Left kidney (tissue), 8 donors: ENCODE data around the gene CENPB. TPM values are rescaled to one million over a fixed set of nuclear protein-coding genes. Genes with fewer than 3 reads are reported as not detected.
"Not testable (repeated sequence)": the region's sequence is repeated elsewhere in the genome, so short reads cannot be mapped to it uniquely, and the experiment has no call there.

ENCODE experiments used
- DNase-seq: peaks from one replicate; pipeline ENCODE4 v3.0.0-alpha.2; 2013
- long read RNA-seq, 8 donors: transcript quantifications; one replicate each; lab custom pipeline, GENCODE V29; 2026
- polyA plus RNA-seq: library from polyadenylated mRNA; unstranded; fragments of 120-200 nt; gene quantifications from one replicate; pipeline ENCODE4 v1.2.1, GENCODE V29; 2013; ENCODE audit not compliant: insufficient read length

CENPB gene, protein sequence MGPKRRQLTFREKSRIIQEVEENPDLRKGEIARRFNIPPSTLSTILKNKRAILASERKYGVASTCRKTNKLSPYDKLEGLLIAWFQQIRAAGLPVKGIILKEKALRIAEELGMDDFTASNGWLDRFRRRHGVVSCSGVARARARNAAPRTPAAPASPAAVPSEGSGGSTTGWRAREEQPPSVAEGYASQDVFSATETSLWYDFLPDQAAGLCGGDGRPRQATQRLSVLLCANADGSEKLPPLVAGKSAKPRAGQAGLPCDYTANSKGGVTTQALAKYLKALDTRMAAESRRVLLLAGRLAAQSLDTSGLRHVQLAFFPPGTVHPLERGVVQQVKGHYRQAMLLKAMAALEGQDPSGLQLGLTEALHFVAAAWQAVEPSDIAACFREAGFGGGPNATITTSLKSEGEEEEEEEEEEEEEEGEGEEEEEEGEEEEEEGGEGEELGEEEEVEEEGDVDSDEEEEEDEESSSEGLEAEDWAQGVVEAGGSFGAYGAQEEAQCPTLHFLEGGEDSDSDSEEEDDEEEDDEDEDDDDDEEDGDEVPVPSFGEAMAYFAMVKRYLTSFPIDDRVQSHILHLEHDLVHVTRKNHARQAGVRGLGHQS
- polyA plus RNA-seq: 32.6 TPM
- long read RNA-seq, donor 1, transcript CENPB-201 (1 exons, 2,840 nt): major isoform, 61 of 61 reads
- long read RNA-seq, donor 1, partial matches to known transcripts: 0 of 61 reads
- long read RNA-seq, donor 1, other reads (novel, unspliced or antisense): 0 of 61 reads
- long read RNA-seq, donor 2, transcript CENPB-201 (1 exons, 2,840 nt): major isoform, 36 of 36 reads
- long read RNA-seq, donor 2, partial matches to known transcripts: 0 of 36 reads
- long read RNA-seq, donor 2, other reads (novel, unspliced or antisense): 0 of 36 reads
- long read RNA-seq, donor 3, transcript CENPB-201 (1 exons, 2,840 nt): major isoform, 37 of 37 reads
- long read RNA-seq, donor 3, partial matches to known transcripts: 0 of 37 reads
- long read RNA-seq, donor 3, other reads (novel, unspliced or antisense): 0 of 37 reads
- long read RNA-seq, donor 4, transcript CENPB-201 (1 exons, 2,840 nt): major isoform, 6 of 6 reads
- long read RNA-seq, donor 4, partial matches to known transcripts: 0 of 6 reads
- long read RNA-seq, donor 4, other reads (novel, unspliced or antisense): 0 of 6 reads
- long read RNA-seq, donor 5, transcript CENPB-201 (1 exons, 2,840 nt): major isoform, 39 of 49 reads
- long read RNA-seq, donor 5, partial matches to known transcripts: 5 of 49 reads
- long read RNA-seq, donor 5, other reads (novel, unspliced or antisense): 5 of 49 reads
- long read RNA-seq, donor 6, transcript CENPB-201 (1 exons, 2,840 nt): major isoform, 47 of 47 reads
- long read RNA-seq, donor 6, partial matches to known transcripts: 0 of 47 reads
- long read RNA-seq, donor 6, other reads (novel, unspliced or antisense): 0 of 47 reads
- long read RNA-seq, donor 7, transcript CENPB-201 (1 exons, 2,840 nt): major isoform, 70 of 70 reads
- long read RNA-seq, donor 7, partial matches to known transcripts: 0 of 70 reads
- long read RNA-seq, donor 7, other reads (novel, unspliced or antisense): 0 of 70 reads
- long read RNA-seq, donor 8, transcript CENPB-201 (1 exons, 2,840 nt): major isoform, 21 of 21 reads
- long read RNA-seq, donor 8, partial matches to known transcripts: 0 of 21 reads
- long read RNA-seq, donor 8, other reads (novel, unspliced or antisense): 0 of 21 reads

DNA sequence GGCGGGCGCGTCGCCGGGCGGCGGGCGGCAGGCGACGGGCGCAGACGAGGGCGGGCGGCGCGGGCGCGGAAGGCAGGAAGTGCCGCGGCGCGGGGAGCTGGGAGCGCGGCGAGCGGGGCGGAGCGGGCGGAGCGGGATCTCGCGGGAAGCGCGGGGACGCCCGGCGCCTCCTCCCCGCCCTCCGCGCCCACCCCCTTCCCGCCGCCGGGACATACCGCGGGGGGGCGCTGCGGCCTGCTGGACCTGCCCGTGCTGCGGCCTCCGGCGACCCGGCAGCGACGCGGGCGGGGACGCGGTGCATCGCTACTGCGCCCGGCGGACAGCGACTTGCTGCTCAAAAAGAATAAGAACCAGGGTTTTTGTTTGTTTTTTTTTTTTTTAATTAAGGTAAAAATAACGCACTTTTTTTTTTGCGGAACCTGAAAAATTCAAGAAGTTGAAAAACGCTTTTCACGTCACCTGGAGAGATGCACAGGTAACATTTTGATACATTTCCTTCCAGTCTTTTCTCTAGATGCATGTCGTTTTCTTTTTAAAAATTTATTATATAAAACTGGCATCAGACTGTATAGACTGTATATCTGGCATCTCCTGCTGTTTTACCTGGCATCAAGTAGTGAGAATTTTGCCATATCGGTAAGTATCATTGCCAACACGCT, at the start of gene CENPB:
CENPB (minus strand) TSS at position 76 of the 659 bp plus-strand sequence. CDS start 257 bp downstream, outside the sequence.
- peak; percentile 88 for DNase-seq

DNA sequence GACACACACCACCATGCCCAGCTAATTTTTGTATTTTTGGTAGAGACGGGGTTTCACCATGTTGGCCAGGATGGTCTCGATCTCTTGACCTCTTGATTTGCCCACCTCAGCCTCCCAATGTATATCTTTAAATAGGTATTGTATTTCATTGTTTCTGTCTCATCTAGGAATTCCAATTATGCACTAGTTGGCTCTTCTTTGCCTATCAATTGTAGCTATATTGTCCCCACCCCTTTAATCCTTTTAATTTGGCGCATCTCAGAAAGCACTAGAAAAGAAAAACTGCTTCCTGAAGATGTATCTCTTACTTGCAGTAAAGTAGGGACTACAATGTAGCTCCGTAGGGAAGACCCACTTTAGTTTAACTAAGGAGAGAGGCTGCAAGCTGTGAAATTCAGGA, 49.6 kb upstream of the CENPB start:
- no peak for DNase-seq

DNA sequence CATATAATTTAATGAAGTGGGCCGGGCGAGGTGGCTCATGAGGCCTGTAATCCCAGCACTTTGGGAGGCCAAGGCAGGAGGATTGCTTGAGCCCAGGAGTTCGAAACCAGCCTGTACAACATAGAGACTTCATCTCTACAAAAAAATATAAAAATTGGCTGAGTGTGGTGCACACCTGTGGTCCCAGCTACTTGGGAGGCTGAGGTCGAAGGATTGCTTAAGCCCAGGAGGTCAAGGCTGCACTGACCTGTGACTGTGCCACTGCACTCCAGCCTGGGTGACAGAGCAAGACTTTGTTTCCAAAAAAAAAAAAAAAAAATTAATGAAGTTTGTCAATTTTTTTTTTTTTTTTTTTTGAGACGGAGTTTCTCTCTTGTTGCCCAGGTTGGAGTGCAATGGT, 43.4 kb upstream of the CENPB start:
- not testable (repeated sequence) for DNase-seq

DNA sequence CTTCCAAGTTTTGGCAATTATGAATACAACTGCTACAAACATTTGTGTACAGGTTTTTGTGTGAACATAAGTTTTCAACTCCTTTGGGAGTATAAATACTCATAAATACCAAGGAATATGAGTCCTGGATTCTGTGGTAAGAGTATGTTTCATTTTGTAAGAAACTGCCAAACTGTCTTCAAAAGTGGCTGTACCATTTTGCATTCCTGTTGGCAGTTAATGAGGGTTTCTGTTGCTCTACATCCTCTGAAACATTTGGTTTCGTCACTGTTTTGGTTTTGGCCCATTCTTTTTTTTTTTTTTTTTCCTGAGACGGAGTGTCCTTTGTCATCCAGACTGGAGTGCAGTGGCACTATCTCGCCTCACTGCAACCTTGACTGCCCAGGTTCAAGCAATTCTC, 42.3 kb upstream of the CENPB start:
- no peak for DNase-seq

DNA sequence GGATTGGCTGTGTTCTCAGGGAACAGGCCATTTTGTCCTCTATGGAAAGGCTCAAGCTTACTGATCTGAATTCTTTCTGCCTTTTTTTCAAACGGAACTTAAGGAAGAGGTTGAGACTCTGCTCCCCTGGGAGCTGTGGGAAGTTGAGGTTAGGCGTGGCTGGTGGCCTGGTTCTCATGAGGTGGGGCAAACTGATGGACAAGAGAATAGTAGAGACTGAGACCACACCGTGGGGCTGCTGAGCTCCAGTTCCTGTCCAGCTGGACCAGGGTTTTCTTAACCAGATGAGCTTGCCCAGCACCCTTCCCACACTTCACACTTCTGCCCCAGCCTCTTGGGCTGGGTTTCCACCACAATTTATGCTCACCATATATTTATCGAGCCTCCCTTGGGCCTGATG, 39.9 kb upstream of the CENPB start:
- DNase-seq: no peak

DNA sequence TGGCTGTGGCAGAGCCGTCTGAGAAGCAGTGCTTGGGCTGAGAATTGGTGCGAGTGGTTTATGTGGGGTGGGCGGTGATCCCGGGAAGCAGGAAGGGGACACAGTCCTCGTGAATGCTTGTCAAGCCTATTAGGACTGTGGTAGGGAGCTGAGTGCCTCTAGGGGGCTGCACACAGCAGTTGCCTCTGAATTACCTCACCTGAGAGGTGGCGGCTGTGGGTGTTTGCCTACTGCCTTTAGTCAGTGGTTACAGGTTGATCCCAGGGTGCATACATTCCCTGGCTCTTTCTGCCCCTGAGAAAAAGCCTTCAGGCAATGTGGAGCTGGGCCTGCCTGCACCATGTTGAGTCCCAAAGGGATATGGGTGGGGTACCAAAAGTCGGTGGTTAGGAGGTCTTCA, 39.0 kb upstream of the CENPB start:
- DNase-seq: no peak

DNA sequence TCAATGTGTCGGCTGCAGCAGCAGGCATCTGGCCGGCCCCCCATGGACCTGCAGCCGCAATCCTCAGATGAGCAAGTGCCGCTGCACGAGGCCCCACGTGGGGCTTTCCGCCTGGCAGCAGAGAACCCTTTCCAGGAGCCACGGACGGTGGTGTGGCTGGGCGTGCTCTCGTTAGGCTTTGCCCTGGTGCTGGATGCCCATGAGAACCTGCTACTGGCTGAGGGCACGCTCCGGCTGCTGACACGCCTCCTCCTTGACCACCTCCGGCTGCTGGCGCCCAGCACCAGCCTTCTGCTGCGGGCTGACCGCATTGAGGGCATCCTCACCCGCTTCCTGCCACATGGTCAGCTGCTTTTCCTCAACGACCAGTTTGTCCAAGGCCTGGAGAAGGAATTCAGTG, 37.3 kb upstream of the CENPB start:
- no peak for DNase-seq

DNA sequence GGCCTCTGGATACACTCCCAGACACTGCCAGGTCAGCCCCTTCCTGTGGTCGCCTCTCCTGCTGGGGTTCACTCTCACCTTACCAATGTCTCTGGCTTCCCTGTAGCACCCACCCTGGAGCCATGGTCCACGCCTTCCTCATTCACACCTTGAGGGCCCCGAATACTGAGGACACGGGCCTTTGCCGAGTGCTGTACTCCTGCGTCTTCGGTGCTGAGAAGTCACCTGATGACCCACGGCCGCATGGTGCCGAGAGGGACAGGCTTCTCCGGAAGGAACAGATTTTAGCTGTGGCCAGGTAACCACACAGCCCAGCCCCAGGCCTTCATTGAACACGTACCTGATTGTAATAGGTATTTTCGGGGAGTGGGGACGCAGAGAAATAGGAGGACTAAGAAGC, 35.5 kb upstream of the CENPB start:
- no peak for DNase-seq

DNA sequence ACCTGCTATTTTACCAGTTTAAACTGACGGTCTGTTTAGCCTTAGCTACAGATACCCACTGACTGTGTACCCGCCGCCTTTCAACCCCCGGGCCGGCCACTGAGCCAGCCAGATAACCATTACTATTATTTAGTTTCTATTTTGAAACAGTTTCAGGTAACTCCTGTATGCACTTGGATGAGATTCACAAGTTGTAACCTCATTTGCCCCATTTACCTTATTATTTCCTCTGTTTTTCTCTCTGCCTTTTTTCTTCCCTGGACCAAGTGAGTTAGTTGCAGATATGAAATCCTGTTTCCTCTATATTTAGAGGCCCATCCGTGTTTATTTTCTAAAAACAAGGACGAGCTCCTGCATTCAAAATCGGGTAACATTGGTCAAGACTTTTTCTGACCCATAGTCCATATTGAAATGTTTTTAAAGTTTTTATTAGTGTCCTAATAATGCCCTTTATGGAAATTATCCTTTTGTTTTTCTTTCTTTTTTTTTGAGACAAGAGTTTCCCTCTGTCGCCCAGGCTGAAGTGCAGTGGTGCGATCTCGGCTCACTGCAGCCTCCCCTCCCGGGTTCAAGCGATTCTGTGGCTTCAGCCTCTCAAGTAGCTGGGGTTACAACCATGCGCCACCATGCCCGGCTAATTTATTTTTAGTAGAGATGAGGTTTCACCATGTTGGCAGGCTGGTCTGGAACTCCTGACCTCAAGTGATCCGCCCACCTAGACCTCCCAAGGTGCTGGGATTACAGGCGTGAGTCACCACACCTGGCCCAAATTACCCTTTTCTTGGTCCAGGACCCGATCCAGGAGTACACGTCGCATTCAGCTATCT, 34.6 kb upstream of the CENPB start:
- no peak for DNase-seq

DNA sequence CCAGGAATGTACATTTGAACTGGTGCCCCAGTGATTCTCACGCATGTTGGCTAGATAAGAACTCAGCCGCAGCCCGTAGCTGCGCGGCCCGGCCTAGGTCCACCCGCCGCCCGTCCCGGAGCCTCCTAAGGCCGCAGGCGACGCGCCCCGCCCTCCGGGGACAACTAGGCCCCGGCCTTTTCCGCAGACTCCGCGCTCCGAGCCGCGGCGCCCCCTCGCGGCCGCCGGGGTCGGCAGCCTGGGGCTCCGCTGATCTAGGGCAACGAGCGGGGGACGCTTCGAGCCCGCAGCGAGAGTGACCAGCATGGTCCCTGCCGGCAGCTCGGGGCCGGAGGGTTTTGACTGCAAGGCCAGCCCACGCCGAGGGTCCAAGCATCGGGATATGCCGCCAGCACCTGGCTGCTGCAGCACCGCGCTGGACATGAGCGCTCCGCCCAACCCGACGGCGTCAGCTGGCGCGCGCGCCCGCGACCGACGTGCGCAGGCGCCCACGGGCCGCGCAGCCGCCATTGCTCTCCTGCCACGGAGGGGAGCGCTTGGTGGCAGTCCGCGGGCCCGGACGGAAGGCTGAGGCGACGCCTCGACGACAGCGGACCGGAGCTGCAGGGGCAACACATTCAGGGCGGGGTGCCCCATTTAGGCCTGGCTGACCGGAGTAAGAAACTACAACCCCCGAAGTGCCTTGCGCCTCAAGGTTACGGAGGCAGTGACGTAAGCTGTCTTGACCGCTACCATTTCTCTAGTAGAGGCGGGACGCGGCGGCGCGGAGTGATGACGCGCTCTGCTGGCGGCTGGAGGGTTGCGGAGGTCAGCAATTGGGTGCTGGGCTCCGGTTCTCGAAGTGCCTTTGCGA, 33.7 kb upstream of the CENPB start, which contains the start of gene AP5S1:
AP5S1 (plus strand) TSS at position 500 of the 853 bp plus-strand sequence. CDS start 1,571 bp downstream, outside the sequence.
- DNase-seq: peak; percentile 96

DNA sequence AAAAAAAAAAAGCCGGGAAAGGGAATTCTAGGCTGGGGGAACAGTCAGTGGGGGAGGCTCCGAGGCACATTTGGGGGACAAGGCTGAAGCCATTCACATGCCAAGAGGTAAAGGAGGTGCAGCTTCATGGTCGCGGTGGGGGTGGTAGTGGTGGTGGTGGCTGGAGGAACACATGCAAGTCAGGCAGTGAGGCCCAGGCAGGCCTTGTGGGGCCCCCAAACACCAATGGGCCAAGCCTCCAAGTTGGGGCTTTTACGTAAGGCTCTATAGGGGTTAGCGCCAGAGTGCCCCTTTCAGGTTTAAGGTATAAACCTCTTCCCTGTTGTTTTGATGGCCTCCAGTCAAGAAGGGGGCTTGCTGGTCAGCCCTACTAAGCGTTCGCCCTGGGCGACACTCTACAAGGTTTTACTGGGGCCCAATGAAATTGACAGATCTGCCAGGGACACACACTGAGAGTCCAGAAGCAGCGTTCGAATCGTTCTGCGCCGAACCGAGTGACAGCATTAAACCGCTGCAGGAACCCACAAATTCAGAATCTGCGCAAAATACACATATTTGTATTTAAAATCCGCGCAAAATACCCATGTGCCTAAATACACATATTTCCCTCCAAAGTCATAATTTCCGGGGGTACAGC, 33.0 kb upstream of the CENPB start:
- no peak for DNase-seq

DNA sequence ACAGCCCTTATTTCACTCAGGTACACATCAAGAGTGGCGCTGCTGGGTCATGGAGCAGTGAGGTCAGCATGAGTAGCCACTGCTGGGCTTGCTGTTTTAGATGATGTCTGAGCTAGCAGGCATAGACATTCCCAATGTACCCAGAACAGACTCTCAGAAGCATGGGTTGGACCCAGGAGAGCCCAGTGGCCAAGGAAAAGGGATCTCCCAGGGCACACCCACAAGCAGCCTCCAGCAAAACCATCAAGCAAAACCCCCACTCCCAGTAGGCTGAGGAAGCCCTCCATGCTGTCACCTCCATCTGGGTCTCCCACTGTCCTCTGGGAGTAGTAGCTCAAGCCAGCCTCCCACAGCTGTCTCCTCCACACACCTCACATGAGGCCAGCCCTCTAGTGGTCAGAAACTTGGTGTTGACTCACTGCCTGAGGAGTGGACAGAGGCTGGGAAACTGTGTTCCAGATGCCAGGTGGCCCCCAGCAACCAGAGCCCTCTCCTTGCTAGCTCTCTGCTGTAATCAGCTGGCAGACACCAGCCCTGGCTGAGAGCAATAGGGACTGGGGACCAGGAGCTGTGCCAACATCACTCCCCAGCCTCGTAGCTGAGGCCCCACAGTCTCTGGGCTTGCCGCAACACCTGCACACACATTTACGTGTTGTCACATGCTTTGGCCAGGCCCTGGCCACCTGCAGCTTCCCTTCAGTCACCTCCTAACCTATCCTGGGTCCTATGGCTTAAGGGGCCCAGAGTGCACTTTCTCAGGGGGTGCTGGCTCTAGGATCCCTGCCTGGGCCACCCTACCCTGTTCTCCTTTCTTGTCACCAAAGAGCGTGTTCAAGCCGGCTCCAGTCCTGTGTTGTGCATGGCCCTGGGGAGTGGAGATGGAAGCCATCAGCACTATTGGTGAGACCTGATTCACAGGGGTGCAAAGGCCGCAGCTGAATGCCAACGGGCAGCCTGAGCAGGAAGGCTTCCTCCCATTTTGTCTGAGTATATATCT, 31.9 kb upstream of the CENPB start:
- peak; percentile 60 for DNase-seq

DNA sequence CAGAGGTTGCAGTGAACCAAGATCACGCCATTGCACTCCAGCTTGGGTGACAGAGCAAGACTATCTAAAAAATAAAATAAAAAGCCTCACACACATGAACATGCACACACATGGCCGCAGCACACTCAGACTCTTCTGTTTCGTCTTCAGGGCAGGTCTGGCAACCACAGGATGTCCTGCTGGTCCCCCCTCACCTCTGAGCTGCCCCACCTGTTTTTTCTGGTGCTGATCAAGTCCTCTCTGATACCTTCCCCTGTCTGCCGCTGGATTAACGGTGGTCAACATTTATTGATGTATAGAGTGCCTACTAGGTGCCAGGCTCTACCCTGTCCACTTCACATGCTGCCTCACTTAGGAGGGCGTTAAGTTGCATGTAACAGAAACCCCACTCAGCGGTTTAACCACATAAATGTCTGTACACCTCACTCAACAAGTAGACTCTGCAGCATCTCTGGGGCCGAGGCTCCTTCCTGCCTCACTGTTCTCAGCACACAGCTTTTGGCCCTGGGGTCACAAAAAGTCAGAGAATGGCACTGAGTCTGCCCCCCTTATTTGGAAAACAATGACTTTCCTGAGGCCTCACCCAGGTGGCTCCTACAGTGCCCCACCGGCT, 29.3 kb upstream of the CENPB start:
- DNase-seq: no peak

DNA sequence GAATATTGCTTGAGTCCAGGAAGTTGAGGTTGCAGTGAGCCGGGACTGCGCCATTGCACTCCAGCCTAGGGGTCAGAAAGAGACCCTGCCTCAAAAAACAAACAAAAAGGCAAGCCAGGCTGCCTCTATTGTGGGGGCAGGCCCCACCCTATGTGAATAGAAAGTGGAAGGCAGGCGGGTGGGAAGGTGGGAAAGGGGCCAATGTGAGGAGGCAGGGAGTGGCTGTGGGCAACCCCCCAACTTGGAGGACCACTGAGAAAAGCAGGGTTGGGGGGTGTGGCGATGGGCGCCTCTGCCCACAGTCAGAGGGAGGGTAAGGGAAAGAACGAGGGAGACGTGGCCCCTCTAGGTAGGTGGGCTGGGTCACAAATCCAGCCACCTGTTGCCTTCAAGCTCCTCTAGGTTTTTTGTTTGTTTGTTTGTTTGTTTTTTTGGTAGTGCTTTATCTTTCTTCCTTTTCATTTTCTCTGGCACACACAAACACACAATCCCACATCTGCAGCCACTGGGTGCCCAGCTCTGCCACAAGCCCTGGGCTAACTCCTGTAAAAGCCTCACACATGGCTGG, 28.5 kb upstream of the CENPB start:
- no peak for DNase-seq

DNA sequence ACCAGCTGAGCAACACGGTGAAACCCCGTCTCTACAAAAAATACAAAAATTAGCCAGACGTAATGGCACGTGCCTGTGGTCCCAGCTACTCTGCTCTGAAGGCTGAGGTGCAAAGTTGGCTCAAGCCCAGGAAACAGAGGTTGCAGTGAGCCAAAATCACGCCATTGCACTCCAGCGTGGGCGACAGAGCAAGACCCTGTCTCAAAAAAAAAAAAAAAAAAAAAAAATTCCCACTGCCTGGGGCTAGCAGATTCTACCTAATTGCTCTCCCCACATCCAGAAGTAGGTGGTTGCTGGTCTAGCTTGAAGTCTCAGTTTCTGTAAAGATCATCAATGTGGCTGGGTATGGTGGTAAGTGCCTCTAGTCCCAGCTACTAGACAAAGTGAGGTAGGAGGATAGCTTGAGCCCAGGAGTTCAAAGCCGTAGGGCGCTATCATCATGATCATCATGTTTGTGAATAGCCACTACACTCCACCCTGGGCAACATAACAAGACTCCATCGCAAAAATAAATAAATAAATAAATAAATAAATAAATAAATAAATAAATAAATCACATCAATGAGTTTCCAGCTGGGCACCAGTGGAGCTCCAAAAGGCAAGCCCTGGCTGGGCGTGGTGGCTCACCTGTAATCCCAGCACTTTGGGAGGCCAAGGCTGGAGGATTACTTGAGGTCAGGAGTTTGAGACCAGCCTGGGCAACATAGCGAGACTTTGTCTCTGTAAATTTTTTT, 27.5 kb upstream of the CENPB start:
- DNase-seq: no peak
